HG03460 (cell line): ENCODE measurements around the gene SUGP2.
A peak's percentile ranks its signal among the peaks of the same experiment; 100 is the strongest.

Experiments used
- ATAC-seq: cut with Tn5 transposase; IDR thresholded peaks from one replicate; pipeline ENCODE4 v1.9.1; 2021; ENCODE audit not compliant: unreplicated experiment

The SUGP2 gene

DNA sequence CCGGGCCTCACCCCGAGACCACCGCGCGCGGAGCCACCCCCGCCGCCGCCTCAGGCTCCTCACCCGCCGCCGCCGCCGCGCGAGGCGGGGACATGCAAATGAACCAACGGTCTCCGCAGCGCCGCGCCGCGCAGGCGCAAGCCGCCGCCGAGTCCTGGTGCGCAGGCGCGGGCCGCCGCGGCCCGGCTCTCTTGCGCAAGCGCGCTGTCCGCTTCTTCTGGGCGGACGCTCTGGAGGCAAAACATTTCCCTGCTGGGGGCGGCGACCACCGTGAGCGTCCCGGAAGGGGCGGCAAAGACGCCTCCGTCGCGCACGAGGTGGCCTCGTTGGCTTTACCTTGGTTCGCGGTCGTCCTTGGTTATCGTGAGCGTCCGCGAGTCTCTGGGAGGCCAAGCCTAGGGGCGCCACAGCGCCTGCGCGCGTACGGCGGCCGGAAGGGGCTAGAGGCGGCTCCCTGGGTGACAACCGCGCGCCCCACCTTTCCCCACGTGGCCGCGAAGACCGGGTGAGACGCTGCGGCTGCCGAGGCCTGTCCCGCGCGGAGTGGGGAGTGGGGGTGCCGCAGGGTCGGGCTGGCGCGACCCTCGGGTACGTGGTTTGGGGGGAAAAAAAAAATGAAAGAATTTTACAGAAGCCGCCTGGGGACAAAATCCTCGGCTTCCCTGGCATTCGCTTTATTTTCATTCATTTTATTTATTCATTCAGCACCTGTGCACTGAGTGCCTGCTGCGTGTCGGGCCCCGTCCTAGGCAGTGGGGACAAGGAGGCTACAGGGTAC, at the start of gene SUGP2, which contains the start of gene ARMC6:
TSS of gene SUGP2 (minus strand) at position 92 of the 778 bp plus-strand sequence. CDS start 2,446 bp downstream, outside the sequence.
TSS of gene ARMC6 (plus strand) at position 178 of the 778 bp plus-strand sequence. CDS start 607 bp downstream, outside the sequence.
- ATAC-seq, result peak; percentile 56

DNA sequence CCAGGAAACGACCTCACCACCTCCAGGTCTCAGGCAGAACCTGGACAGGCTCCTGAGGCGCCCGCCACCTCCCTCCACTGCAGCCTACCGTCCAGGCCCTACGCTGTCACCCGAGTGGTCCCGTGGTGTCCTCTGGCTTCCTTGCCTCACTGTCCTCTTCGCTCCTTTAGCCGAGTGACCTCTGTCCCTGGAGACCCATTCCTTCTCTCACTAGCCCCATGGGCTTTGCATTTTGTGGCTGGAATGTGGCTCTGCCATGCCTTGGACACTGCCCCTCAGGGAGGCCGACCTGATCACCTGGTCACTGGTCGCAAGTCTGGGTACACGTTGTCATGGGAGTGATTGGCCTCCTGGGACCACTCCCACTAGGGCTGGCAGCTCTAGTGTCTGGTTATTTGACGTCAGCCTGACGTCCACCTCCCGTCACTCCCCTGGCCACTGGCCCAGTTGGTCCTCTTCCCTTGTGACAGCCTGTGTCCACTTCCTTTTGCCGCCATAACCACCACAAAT, 48.4 kb upstream of the SUGP2 start:
- ATAC-seq, result no peak

DNA sequence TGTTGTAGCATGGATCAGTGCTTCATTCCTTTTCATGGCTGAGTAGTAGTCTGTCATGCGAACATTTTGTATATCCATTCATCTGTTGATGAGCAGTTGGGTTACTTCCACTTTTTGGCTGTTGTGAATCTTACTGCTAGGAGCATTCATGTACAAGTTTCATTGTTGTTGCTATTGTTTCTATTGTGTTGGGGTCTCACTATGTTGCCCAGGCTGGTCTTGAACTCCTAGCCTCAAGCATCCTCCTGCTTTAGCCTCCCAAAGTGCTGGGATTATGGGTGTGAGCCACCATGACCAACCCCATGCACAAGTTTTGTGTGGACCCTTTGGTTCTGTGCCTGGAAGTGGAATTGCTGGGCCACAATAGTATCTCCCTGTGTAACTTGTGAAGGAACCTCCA, 46.3 kb upstream of the SUGP2 start:
- no peak for ATAC-seq

DNA sequence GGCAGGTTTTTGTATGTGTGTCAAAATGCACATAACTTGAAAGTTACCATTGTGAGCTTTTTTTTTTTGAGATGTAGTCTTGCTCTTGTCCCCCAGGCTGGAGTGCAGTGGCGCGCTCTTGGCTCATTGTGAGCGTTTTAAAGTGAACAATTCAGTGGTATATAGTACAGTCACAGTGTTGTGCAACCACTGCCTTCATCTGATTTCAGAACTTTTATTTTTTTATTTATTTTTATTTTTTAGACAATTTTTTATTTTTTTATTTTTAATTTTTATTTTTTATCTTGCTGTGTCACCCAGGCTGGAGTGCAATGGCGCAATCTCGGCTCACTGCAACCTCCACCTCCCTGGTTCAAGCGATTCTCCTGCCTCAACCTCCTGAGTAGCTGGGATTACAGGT, 45.5 kb upstream of the SUGP2 start:
- no peak for ATAC-seq

DNA sequence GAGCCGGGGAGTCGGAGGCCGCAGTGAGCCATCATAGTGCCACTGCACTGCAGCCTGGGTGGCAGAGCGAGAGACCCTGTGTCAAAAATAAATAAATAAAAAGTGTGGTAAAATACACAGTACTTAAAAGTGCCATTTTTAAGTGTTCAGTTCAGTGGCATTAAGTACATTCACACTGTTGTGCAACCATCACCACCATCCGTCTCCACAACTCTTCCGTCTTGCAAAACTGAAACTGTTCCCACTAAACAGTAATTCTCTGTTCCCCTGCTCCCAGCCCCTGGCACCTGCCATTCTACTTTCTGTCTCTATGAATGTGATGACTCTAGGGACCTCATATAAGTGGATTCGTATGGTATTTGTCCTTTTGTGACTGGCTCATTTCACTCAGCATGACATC, 43.8 kb upstream of the SUGP2 start:
- ATAC-seq, result no peak

DNA sequence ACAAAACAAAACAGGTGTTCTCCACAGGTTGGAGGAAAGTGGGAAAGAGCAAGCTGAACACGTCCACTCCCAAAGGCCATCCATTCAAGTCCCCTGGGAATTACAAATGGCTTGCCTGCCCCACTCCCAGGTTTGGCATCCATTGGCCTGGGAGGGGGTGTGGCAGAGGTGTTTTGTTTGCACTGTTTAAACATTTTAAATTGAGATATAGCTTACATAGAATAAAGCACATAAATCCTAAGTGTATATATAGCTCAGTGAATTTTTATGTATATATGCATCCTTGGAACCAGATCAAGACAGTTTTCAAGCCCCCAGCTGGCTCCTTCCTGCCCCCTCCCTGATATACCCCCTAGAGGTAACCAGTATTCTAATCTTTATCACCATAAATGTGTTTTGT, 43.2 kb upstream of the SUGP2 start:
- no peak for ATAC-seq

DNA sequence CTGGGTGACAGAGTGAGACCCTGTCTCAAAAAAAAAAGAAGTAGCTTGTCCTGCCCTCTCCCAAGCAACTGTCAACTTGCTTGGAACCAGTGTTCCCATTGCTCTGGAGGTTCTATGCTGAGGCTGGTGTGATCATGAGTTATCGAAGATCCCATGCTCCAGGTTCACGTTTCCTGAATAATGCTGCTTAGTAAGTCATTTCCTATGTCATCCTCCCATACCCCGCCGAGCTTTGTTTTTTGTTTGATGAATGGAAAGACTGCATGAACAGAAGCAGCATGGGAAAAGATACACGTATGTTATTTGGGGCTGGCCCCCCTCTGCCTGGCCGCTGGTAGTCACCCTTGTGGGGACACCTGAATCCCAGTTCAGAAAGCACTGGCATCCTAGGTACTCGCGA, 41.8 kb upstream of the SUGP2 start:
- no peak for ATAC-seq

DNA sequence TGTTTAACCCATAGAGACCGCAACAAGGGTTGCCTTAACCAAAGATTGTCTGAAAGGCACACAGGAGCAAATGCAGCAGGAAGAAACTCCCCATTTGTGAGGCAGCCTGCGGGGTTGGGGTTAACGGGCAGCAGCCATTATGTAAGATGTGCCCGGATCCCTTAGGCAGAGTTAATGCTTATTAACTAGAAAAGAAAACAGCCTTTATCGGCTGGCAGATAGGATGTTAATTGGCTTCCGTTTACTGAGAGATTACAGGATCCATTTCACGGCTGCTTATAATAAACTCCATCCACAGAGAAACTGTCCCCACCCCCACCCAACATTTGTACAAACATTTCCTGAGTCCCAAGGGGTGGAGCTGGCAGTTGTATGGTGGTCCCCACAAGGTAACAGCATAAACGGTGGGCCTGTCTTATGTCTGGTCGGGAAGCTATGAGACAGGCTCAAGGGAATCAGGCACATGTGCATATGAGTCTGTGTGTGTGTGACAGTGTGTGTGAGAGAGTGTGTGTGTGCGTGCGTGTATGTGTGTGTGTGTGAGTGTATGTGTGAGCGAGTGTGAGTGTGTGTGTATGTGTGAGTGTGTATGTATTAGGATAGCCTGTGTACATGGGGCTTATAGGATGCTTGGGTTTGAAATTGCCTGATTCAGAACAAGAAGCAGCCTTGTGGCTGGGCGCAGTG, 41.0 kb upstream of the SUGP2 start:
- no peak for ATAC-seq

DNA sequence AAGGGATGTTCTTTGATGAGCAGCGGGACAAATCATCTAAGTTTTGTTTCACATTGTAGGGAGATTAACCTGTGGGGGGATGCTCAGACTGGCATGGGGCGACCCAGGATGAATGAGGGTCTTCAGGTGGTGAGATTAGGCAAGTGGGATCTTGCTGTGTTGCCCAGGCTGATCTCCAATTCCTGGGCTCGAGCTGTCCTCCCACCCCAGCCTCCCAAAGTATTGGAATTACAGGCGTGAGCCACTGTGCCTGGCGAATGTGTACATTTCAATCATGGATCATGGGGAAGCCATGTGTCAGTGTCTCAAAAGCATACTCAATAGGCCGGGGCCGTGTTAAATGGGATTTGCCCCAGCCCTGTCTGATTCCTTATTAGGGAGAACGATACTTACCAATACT, 38.6 kb upstream of the SUGP2 start:
- ATAC-seq, result no peak

DNA sequence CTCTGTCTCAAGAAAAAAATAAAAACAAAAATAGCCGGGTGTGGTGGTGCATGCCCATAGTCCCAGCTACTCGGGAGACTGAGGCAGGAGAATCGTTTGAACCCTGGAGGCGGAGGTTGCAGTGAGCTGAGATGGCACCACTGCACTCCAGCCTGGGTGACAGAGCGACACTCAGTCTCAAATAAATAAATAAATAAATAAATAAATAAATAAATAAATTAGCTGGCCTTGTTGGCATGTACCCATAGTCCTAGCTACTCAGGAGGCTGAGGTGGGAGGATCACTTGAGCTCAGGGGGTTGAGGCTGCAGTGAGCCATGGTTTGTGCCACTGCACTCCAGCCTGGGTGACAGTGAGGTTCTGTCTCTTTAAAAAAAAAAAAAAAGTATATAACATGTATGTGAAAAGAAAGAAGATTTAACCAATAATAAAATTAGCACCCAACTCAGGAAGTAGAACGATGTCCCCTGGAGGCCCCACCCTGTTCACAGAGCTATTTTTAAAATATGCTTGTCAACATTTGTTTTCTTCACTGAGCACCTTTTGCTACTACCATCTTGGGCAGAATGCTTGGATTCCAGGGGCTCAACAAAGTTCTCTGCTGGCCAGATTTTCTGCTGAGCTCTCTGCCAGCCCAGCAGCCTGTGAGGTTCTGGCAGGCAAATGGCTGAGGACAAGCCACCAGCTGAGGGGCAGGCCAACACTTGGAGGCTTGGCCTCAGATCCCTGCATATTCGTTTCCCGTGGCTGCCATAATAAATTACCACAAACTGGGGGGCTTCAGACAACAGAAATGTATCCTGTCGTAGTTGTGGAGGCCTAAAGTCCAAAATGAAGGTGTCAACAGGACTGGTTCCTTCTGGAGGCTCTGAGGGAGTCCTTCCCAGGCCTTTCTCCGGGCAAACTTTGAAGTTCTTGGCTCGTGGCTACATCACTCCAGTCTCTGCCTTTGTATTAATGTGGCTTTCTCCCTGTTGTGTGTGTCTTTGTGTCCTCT, 35.6 kb upstream of the SUGP2 start:
- no peak for ATAC-seq

DNA sequence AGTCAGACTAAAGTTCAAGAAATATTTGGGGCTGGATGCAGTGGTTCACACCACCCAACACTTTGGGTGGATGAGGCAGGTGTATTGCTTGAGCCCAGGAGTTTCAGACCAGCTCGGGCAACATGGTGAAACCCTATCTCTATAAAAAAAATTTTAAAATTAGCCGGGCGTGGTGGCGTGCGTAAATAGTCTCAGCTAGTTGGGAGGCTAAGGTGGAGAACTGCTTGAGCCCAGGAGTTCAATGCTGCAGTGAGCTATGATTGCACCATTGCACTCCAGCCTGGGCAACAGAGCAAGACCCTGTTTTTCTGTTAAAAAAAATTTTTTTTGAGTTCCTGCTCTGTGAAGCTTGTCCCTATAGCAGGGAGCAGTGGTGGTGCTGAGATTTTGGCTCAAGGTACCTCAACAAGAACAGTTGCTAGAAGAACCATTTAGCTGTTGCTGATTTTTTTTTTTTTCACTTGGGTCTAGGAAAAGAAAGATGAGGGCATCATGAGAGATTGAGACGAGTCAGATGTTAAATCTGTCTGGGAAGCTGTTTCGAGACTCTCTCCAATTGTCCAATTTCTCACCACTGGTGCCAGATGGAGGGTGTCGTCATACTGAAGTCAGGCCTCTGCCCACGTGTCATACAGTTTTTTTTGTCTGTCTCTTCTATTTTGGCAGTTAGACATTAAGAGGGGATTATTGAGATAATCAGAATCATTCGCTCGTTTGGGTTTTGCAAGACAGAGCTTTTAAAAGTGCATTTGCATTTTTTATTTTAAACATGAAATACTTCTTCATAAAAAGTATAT, 34.2 kb upstream of the SUGP2 start:
- no peak for ATAC-seq

DNA sequence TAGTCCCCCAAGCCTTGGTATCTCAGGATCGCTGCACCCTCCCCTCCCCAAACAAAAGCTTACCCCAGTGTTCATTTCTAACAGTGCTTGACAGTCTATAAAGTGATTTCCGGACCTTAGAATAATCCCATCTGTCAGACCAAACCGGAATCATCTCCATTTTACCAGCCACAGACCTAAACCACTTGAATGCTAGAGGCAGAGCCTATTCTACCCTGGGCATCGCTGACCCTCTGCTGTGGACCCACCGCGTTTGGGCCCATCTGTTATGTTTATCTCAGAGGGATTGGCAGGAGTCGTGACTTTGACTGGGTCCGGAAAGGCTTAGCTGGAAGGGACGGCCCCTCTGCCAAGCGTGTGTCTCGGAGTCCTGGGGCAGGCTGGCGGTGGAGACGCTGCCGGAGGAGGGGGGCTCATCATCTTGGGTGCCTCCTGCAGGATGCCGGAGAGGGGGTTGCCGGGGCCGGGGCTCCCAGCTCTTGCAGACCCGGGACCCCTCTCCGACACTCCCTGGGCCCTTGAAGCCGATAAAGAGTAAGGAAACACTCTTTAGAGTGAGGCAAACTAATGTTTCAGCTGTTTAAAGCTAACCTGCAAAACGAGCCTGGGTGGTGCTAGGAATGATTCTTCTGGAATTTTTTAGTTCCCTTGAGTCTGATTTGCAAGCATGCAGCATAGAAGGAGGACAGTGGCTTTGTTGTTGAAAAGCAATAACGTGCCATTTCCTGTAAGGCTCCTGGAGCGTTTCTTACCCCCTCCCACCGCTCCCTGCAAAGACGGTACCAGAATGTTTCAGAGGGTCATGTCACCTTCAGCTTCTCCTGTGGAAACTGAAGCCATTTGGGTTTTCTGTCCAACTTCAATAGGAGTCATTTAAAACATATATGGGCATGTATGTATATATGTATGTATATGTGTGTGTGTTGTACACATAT, 31.8 kb upstream of the SUGP2 start:
- no peak for ATAC-seq

DNA sequence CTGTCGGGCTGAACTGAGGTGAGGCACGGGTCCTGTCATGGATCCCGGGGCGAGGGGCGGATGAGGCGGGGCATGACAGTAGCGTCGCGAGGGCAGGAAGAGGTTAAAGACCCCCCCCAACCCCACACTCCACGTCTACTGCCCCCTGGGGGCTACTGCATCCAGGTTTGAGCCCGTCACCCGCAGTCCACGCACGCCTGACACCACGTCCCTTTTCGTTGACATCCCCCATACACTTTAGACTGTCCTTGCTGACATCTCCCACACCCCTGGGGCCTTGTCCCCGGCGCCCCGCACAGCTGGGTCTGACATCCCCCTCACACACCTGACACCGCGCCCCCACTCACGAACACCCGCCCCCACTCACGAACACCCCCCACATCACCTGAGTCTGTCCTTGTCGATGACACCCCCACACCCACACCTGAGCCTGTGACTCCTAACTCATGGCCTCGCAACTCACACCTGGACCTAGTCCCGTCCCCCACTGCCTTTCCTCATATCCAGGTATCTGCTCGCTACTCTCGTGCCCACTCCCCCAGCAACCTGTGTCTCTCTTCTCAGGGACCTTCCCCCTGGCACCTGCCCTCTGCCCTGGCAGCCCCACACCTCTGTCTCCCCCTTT, 30.9 kb upstream of the SUGP2 start:
- ATAC-seq, result peak; percentile 2

DNA sequence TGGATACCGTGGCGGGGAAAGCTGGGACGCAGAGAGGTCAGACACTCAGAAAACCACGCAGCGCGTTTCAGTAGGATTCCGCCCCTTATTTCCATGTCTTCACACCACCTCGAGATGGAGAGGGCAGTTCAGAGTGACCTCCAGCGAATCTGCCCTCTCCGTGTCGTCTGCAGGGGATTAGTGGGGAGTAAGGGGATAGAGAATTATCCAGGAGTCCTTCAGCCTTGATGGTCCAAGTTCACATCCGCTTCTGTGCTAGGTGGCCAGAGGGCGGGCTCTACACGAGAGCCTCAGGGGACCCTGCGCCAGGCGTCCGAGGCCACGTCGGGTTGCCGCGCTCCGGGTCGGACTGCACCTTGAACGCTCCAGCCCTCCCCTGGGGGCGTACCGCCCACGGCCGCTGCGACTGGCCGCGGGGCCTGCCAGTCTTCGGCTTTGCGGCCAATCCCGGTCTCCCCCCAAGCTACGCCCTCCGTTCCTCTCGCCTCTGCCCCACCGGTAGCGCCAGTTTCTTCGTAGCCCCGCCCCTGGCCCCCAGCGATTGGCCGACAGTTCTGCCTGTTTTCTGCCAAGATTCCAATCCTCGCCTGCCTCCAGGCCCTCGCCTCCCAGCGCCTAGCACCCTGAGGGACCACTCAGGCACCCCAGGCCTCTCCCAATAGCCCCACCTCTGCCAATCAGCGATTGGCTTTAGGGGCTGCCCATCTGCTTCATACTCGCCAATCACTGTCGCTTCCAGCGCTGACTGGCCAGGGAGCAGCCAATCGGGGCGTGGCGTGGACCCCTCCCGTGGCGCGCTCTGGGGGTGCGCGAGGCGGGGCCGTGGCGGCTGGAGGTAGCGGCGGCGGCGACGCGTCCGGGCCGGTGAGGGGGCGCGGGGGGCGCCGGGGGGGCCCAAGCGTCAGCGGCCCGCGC, 30.1 kb upstream of the SUGP2 start, which contains the start of gene SLC25A42:
TSS of gene SLC25A42 (plus strand) at position 812 of the 915 bp plus-strand sequence. CDS start 32,131 bp downstream, outside the sequence.
- peak; percentile 88 for ATAC-seq

DNA sequence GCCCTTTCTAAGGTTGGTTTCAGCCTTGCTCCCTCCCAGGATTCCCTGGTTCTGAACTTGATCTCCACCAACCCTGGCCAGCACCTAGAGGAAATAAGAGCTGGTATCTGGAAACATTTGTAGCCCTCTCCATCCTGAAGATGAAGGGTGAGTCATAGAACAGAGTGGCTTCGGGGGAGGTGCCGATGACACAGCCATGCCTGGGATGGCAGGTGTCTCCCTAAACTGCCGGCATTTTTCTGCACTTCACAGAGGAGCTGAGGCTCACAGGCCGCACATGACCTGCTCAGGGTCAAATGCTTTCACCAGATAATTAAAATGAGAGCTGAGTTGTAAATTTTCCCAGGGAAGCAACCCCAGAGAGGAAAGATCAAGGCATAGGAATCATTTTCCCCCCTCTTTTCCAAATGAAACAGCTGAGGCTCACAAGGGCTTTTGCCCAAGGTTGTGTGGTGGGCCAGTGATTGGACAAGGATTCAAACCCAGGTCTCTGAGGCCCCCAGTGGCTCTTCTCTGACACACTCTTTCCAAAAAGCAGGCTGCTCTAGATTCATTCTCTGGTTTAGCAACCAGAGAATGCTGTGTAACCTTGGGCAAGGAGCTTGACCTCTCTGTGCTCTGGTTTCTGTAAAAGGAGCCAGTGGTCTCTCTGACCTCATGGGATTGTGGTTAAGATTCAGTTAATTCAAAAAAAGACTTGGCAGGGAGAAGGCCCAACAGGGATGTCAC, 29.3 kb upstream of the SUGP2 start:
- ATAC-seq, result no peak

DNA sequence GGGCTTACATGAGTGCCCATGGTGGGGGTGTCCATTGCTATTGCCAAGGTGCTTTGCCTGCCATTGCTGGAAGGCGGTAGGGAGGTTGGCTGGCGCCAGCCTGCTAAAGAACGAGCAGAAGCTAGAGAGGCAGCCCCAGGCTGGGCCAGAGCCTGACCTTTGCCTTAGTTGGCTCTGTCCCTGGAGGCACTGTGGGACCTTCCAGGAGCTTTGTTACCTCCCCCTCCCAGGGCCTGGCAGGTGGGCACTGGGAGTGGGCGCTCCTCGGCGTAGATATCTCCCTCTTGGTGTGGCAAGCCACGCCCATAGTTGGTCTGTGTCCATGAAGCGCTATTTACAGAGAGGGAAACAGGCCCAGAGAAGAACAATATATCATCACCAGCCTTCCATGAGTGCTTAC, 28.2 kb upstream of the SUGP2 start:
- no peak for ATAC-seq
